Loucy (cell line): ENCODE results near the gene ATP1A1.

ENCODE experiments used
- H2AFZ ChIP-seq: fragments of 200-600 bp; sonication (generic); 2 replicates; pipeline ENCODE4 v1.6.0; 2016; ENCODE audit warnings: antibody characterized with exemption, mild to moderate bottlenecking, low read length, moderate library complexity
- H3F3A ChIP-seq: fragments of 200-600 bp; 2 replicates; pipeline ENCODE4 v1.6.0; 2016; ENCODE audit warnings: antibody characterized with exemption, low read depth, mild to moderate bottlenecking
- H3K27me3 ChIP-seq: fragments of 200-600 bp; sonication (generic); 2 replicates; pipeline ENCODE4 v1.6.1; 2014; ENCODE audit warnings: low read length, mild to moderate bottlenecking; ENCODE audit not compliant: insufficient read depth, poor library complexity, severe bottlenecking
- H3K36me3 ChIP-seq: fragments of 200-600 bp; sonication (generic); 2 replicates; pipeline ENCODE4 v1.6.1; 2016; ENCODE audit warnings: low read length; ENCODE audit not compliant: insufficient read depth
- H3K4me1 ChIP-seq: fragments of 200-600 bp; sonication (generic); 2 replicates; pipeline ENCODE4 v1.5.1; 2014; ENCODE audit warnings: low read length, mild to moderate bottlenecking; ENCODE audit not compliant: insufficient read depth, poor library complexity, severe bottlenecking
- H3K4me2 ChIP-seq: fragments of 200-600 bp; sonication (generic); 2 replicates; pipeline ENCODE4 v1.6.0; 2014; ENCODE audit warnings: antibody characterized with exemption, low read length, low read depth, mild to moderate bottlenecking; ENCODE audit not compliant: poor library complexity, severe bottlenecking
- H3K4me3 ChIP-seq: fragments of 200-600 bp; sonication (generic); 2 replicates; pipeline ENCODE4 v1.5.1; 2014; ENCODE audit warnings: low read length, mild to moderate bottlenecking, mixed read lengths; ENCODE audit not compliant: poor library complexity, severe bottlenecking
- H3K79me2 ChIP-seq: fragments of 200-600 bp; sonication (generic); 2 replicates; pipeline ENCODE4 v1.6.1; 2014; ENCODE audit warnings: low read length; ENCODE audit not compliant: insufficient read depth
- H3K9ac ChIP-seq: fragments of 200-600 bp; sonication (generic); 2 replicates; pipeline ENCODE4 v1.6.0; 2014; ENCODE audit warnings: mild to moderate bottlenecking, low read depth, low read length, moderate library complexity; ENCODE audit not compliant: poor library complexity, severe bottlenecking
- H3K9me2 ChIP-seq: fragments of 200-600 bp; sonication (generic); replicated peaks from 2 replicates; pipeline ENCODE4 v1.6.1; 2016; ENCODE audit warnings: low read depth, low read length, mixed read lengths
- H3K9me3 ChIP-seq: fragments of 200-600 bp; sonication (generic); 2 replicates; pipeline ENCODE4 v1.6.1; 2014; ENCODE audit warnings: mild to moderate bottlenecking, antibody characterized with exemption, low read length, low read depth; ENCODE audit not compliant: insufficient read depth
- H4K20me1 ChIP-seq: fragments of 200-600 bp; sonication (generic); 2 replicates; pipeline ENCODE4 v1.6.0; 2014; ENCODE audit warnings: antibody characterized with exemption, low read length, mild to moderate bottlenecking; ENCODE audit not compliant: insufficient read depth, poor library complexity, severe bottlenecking
- EZH2phosphoT487 ChIP-seq: fragments of 200-600 bp; IDR thresholded peaks from 2 replicates; pipeline ENCODE4 v1.6.1; 2018; ENCODE audit warnings: antibody characterized with exemption, mild to moderate bottlenecking, moderate library complexity, borderline replicate concordance
- TF ChIP-seq, protein P1 (sequence below): fragments of 200-600 bp; sonication (generic); conservative IDR thresholded peaks from 2 replicates; pipeline ENCODE4 v1.5.1; 2014; ENCODE audit warnings: mild to moderate bottlenecking, antibody characterized with exemption, low read length

Gene ATP1A1

DNA sequence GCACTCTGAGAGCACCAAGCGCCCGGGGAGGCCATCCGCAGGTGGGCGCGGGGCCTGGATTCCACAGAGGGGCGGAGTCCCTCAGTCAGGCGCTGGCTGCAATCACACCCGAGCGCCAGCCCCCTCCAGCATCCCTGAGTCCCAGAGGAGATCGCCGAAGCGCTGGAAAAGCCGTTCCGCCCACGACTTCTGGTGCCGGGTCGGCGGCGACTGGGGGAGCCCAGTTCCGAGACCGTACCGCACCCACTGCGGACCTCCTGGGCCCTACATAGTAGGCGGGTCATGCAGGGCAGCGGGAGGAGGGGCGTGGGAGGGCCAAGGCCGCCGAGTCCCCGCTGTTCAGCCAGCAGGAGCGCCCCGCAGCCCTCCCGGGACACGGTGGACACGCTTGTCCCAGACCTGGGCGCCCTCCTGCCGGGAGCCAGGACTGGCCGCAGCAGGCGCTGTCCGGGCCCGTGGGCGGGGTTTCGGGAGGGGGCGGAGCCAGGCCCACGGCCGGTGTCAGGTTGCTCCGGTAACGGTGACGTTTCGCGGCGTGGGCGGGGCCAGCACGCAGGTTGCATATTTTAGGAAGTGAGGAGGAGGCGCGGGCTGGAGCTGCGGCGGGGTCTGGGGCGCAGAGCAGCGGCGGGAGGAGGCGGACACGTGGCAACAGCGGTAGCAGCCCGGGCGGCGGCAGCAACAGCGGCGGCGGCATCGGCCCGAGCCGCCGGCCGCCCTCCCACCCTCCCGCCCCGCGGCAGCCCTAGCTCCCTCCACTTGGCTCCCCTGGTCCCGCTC is at the start of gene ATP1A1:
ATP1A1 (plus strand) TSS at position 594 of the 780 bp plus-strand sequence. CDS start 268 bp downstream, outside the sequence.
- H3K79me2 ChIP-seq = peaks cover 44% of the 10 kb centered on the region
- H3K9me2 ChIP-seq = no peaks in the 10 kb centered on the region
- peak within 1 kb of the TSS; percentile 90 for H2AFZ ChIP-seq
- peaks cover 37% of the 10 kb centered on the region for H3K4me1 ChIP-seq
- peak within 1 kb of the TSS; percentile 85 for H3K4me3 ChIP-seq
- peak within 1 kb of the TSS; percentile 87 for H3K9ac ChIP-seq
- H3F3A ChIP-seq = no peaks in the 10 kb centered on the region
- peaks cover 39% of the 10 kb centered on the region for H4K20me1 ChIP-seq
- H3K27me3 ChIP-seq = no peaks in the 10 kb centered on the region
- TF ChIP-seq EZH2phosphoT487 = no peak
- TF ChIP-seq, protein P1, sequence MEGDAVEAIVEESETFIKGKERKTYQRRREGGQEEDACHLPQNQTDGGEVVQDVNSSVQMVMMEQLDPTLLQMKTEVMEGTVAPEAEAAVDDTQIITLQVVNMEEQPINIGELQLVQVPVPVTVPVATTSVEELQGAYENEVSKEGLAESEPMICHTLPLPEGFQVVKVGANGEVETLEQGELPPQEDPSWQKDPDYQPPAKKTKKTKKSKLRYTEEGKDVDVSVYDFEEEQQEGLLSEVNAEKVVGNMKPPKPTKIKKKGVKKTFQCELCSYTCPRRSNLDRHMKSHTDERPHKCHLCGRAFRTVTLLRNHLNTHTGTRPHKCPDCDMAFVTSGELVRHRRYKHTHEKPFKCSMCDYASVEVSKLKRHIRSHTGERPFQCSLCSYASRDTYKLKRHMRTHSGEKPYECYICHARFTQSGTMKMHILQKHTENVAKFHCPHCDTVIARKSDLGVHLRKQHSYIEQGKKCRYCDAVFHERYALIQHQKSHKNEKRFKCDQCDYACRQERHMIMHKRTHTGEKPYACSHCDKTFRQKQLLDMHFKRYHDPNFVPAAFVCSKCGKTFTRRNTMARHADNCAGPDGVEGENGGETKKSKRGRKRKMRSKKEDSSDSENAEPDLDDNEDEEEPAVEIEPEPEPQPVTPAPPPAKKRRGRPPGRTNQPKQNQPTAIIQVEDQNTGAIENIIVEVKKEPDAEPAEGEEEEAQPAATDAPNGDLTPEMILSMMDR = no peak
- no peaks in the 10 kb centered on the region for H3K9me3 ChIP-seq
- H3K36me3 ChIP-seq = no peaks in the 10 kb centered on the region
- H3K4me2 ChIP-seq = peak within 1 kb of the TSS; percentile 92

DNA sequence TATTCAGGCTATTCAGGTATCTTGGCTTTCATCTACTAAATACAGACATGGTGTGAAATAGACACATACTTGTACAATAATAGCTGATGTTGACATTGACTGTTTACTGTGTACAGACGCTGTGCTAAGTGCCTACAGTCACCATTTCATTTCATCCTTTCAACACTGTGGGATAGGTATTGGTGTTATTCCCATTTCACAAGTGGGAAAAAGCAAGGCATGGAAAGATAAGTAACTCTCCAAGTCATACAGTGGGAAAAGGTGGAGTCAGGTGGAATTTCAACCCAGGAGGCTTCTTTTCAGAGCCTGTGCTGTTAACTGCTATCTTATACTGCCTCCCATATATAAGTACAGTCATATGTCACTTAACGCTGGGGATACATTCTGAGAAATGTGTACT is 49.6 kb upstream of the ATP1A1 start:
- H3K4me3 ChIP-seq = no peak overlapping the region
- no peaks in the 10 kb centered on the region for H3K9me3 ChIP-seq
- no peak overlapping the region for H2AFZ ChIP-seq
- no peaks in the 10 kb centered on the region for H4K20me1 ChIP-seq
- no peaks in the 10 kb centered on the region for H3K36me3 ChIP-seq
- H3K9me2 ChIP-seq = no peaks in the 10 kb centered on the region
- no peaks in the 10 kb centered on the region for H3F3A ChIP-seq
- peaks cover 11% of the 10 kb centered on the region for H3K4me1 ChIP-seq
- no peaks in the 10 kb centered on the region for H3K79me2 ChIP-seq
- no peaks in the 10 kb centered on the region for H3K27me3 ChIP-seq
- H3K9ac ChIP-seq = no peak overlapping the region
- TF ChIP-seq EZH2phosphoT487 = no peak
- TF ChIP-seq, protein P1 = no peak
- no peak overlapping the region for H3K4me2 ChIP-seq

GRCh38 chr1:116324411-116324810 is 48.6 kb upstream of the ATP1A1 start:
- no peaks in the 10 kb centered on the region for H3K9me3 ChIP-seq
- TF ChIP-seq, protein P1 = no peak
- TF ChIP-seq EZH2phosphoT487 = no peak
- no peaks in the 10 kb centered on the region for H3K27me3 ChIP-seq
- H3K4me2 ChIP-seq = no peak overlapping the region
- no peaks in the 10 kb centered on the region for H3K9me2 ChIP-seq
- no peaks in the 10 kb centered on the region for H3F3A ChIP-seq
- H3K9ac ChIP-seq = no peak overlapping the region
- no peaks in the 10 kb centered on the region for H3K79me2 ChIP-seq
- H3K4me1 ChIP-seq = peaks cover 11% of the 10 kb centered on the region
- H2AFZ ChIP-seq = 0 out of 2 replicates have a peak overlapping the region, but pooled peaks have one; percentile 12
- H4K20me1 ChIP-seq = no peaks in the 10 kb centered on the region
- no peaks in the 10 kb centered on the region for H3K36me3 ChIP-seq
- H3K4me3 ChIP-seq = no peak overlapping the region
